Natural killer cell treated with Interleukin-12 subunit alpha and Interleukin-12 subunit beta and Interleukin-15 and Interleukin-18, amount 100 ng/mL, for 72 hours (primary cell): Measurements from ENCODE around the gene WFIKKN2. TPM values are rescaled to one million over a fixed set of nuclear protein-coding genes. Genes with fewer than 3 reads are reported as not detected.

Source experiments
- ATAC-seq, 2 donors: fragments of 150-1000 bp; cut with Tn5 transposase in 1 of 2; sonication (Bioruptor Pico), chemical (Tn5 transposase) in 1 of 2; 2 replicates each; pipeline ENCODE4 v1.10.0; 2021
- DNase-seq: peaks from one replicate; pipeline ENCODE4 v3.0.0; 2022; ENCODE audit warnings: low spot score
- H3K27ac Mint-ChIP-seq, 2 donors: 1 replicate in 1 of 2; 2 replicates in 1 of 2; pipeline ENCODE4 v1.8.0; 2022; ENCODE audit warnings: mixed read lengths in 2 of 2, mild to moderate bottlenecking in 1 of 2, moderate library complexity in 1 of 2
- H3K27me3 Mint-ChIP-seq, 2 donors: 1 replicate in 1 of 2; 2 replicates in 1 of 2; pipeline ENCODE4 v1.8.0; 2022; ENCODE audit warnings: mixed read lengths in 2 of 2
- H3K36me3 Mint-ChIP-seq: one replicate; pipeline ENCODE4 v1.8.0; 2022; ENCODE audit warnings: mixed read lengths
- H3K4me1 Mint-ChIP-seq, 2 donors: 1 replicate in 1 of 2; 2 replicates in 1 of 2; pipeline ENCODE4 v1.8.0; 2022; ENCODE audit warnings: low read depth in 2 of 2, mixed read lengths in 2 of 2, mild to moderate bottlenecking in 1 of 2
- H3K4me3 Mint-ChIP-seq: one replicate; pipeline ENCODE4 v1.8.0; 2022; ENCODE audit warnings: mixed read lengths
- H3K9me3 Mint-ChIP-seq: 2 replicates; pipeline ENCODE4 v1.8.0; 2022; ENCODE audit warnings: mixed read lengths
- total RNA-seq, 2 donors: library from RNA; stranded (reverse); gene quantifications; one replicate each; pipeline ENCODE4 v1.2.3, GENCODE V29; 2022

WFIKKN2 gene
- total RNA-seq = not detected

GRCh38 chr17:50835301-50836234, at the start of gene WFIKKN2:
TSS of gene WFIKKN2 (plus strand) at chr17:50835586. CDS start at chr17:50835938, 352 bp downstream.
- Mint-ChIP-seq H3K4me1 (no peaks in the 10 kb centered on the region), H3K9me3 (no peaks in the 10 kb centered on the region), H3K4me3 (no peak within 1 kb of the TSS), H3K27ac (no peak within 1 kb of the TSS), H3K27me3 (peaks cover 0 to 13% of the 10 kb centered on the region in 2 donors), H3K36me3 (no peaks in the 10 kb centered on the region)
- DNase-seq (no peak), ATAC-seq (no peak)

- DNase-seq (no peak), ATAC-seq (no peak)
- H3K9me3 Mint-ChIP-seq = no peaks in the 10 kb centered on the region
- peaks cover 0 to 6% of the 10 kb centered on the region in 2 donors for H3K4me1 Mint-ChIP-seq
- H3K27ac Mint-ChIP-seq = no peak overlapping the region
- no peak overlapping the region for H3K4me3 Mint-ChIP-seq
- H3K27me3 Mint-ChIP-seq = peaks cover 0 to 13% of the 10 kb centered on the region in 2 donors
- H3K36me3 Mint-ChIP-seq = no peaks in the 10 kb centered on the region
Observed at GRCh38 chr17:50785946-50786570, 49.3 kb upstream of the WFIKKN2 start.

- ATAC-seq = no peak
- peaks cover 0 to 4% of the 10 kb centered on the region in 2 donors for H3K4me1 Mint-ChIP-seq
- no peaks in the 10 kb centered on the region for H3K36me3 Mint-ChIP-seq
- H3K4me3 Mint-ChIP-seq = no peak overlapping the region
- H3K27ac Mint-ChIP-seq = no peak overlapping the region
- H3K27me3 Mint-ChIP-seq = peaks cover 0 to 10% of the 10 kb centered on the region in 2 donors
- DNase-seq = no peak
- no peaks in the 10 kb centered on the region for H3K9me3 Mint-ChIP-seq
Observed at GRCh38 chr17:50787106-50787505, 48.3 kb upstream of the WFIKKN2 start.

- H3K4me1 Mint-ChIP-seq = peaks cover 0 to 4% of the 10 kb centered on the region in 2 donors
- no peaks in the 10 kb centered on the region for H3K9me3 Mint-ChIP-seq
- no peak overlapping the region for H3K27ac Mint-ChIP-seq
- no peak overlapping the region for H3K4me3 Mint-ChIP-seq
- H3K27me3 Mint-ChIP-seq = peaks cover 0 to 4% of the 10 kb centered on the region in 2 donors
- DNase-seq (no peak), ATAC-seq (no peak)
- H3K36me3 Mint-ChIP-seq = no peaks in the 10 kb centered on the region
Observed at GRCh38 chr17:50790618-50791017, 44.8 kb upstream of the WFIKKN2 start.

GRCh38 chr17:50792132-50792531, 43.3 kb upstream of the WFIKKN2 start:
- ATAC-seq (no peak), DNase-seq (no peak)
- H3K4me3 Mint-ChIP-seq = no peak overlapping the region
- H3K9me3 Mint-ChIP-seq = no peaks in the 10 kb centered on the region
- peaks cover 0 to 4% of the 10 kb centered on the region in 2 donors for H3K27me3 Mint-ChIP-seq
- no peaks in the 10 kb centered on the region for H3K36me3 Mint-ChIP-seq
- peaks cover 0 to 4% of the 10 kb centered on the region in 2 donors for H3K4me1 Mint-ChIP-seq
- H3K27ac Mint-ChIP-seq = no peak overlapping the region

GRCh38 chr17:50793007-50793406, 42.4 kb upstream of the WFIKKN2 start:
- Mint-ChIP-seq H3K27ac (no peak overlapping the region), H3K9me3 (no peaks in the 10 kb centered on the region), H3K27me3 (peaks cover 0 to 1% of the 10 kb centered on the region in 2 donors), H3K4me1 (peaks cover 0 to under 1% of the 10 kb centered on the region in 2 donors), H3K36me3 (no peaks in the 10 kb centered on the region), H3K4me3 (no peak overlapping the region)
- no peak for DNase-seq
- ATAC-seq = peak in 1 of 2 donors; percentile 11

- ATAC-seq = no peak
- Mint-ChIP-seq H3K9me3 (no peaks in the 10 kb centered on the region), H3K4me1 (no peaks in the 10 kb centered on the region)
Observed at GRCh38 chr17:50794361-50794760, 41.0 kb upstream of the WFIKKN2 start.

GRCh38 chr17:50797135-50797810, 38.1 kb upstream of the WFIKKN2 start:
- Mint-ChIP-seq H3K27ac (no peak overlapping the region), H3K4me1 (no peaks in the 10 kb centered on the region), H3K9me3 (no peaks in the 10 kb centered on the region), H3K27me3 (peaks cover 0 to 5% of the 10 kb centered on the region in 2 donors), H3K36me3 (no peaks in the 10 kb centered on the region), H3K4me3 (no peak overlapping the region)
- ATAC-seq (no peak), DNase-seq (no peak)

More at GRCh38 chr17:50794361-50794760, 41.0 kb upstream of the WFIKKN2 start:
- no peak for DNase-seq
- H3K4me3 Mint-ChIP-seq = no peak overlapping the region
- H3K36me3 Mint-ChIP-seq = no peaks in the 10 kb centered on the region
- no peaks in the 10 kb centered on the region for H3K27me3 Mint-ChIP-seq
- no peak overlapping the region for H3K27ac Mint-ChIP-seq

GRCh38 chr17:50798424-50799288, 36.7 kb upstream of the WFIKKN2 start:
- Mint-ChIP-seq H3K27me3 (peaks cover 0 to 5% of the 10 kb centered on the region in 2 donors), H3K27ac (no peak overlapping the region), H3K4me3 (no peak overlapping the region), H3K4me1 (no peaks in the 10 kb centered on the region), H3K9me3 (no peaks in the 10 kb centered on the region), H3K36me3 (no peaks in the 10 kb centered on the region)
- ATAC-seq = peak in 1 of 2 donors; percentile 22
- DNase-seq = no peak

- Mint-ChIP-seq H3K27me3 (peaks cover 0 to 5% of the 10 kb centered on the region in 2 donors), H3K4me1 (no peaks in the 10 kb centered on the region), H3K9me3 (no peaks in the 10 kb centered on the region), H3K36me3 (no peaks in the 10 kb centered on the region), H3K4me3 (no peak overlapping the region), H3K27ac (no peak overlapping the region)
- DNase-seq (no peak), ATAC-seq (peak in 1 of 2 donors; percentile 37)
Observed at GRCh38 chr17:50799582-50799981, 35.8 kb upstream of the WFIKKN2 start.

GRCh38 chr17:50800196-50800700, 35.1 kb upstream of the WFIKKN2 start:
- no peak for ATAC-seq
- Mint-ChIP-seq H3K4me3 (no peak overlapping the region), H3K27ac (no peak overlapping the region), H3K9me3 (no peaks in the 10 kb centered on the region), H3K27me3 (peaks cover 0 to 5% of the 10 kb centered on the region in 2 donors), H3K36me3 (no peaks in the 10 kb centered on the region), H3K4me1 (no peaks in the 10 kb centered on the region)
- DNase-seq = no peak

- Mint-ChIP-seq H3K27ac (no peak overlapping the region), H3K36me3 (no peaks in the 10 kb centered on the region), H3K4me3 (no peak overlapping the region), H3K9me3 (no peaks in the 10 kb centered on the region), H3K27me3 (peaks cover 0 to 5% of the 10 kb centered on the region in 2 donors), H3K4me1 (no peaks in the 10 kb centered on the region)
- ATAC-seq (no peak), DNase-seq (no peak)
Observed at GRCh38 chr17:50802609-50803571, 32.5 kb upstream of the WFIKKN2 start.
